Body of pancreas (tissue), 4 donors: ENCODE results near the gene RBBP4. TPM values are rescaled to one million over a fixed set of nuclear protein-coding genes. Genes with fewer than 3 reads are reported as not detected.

Source experiments
- ATAC-seq: fragments of 150-250 bp; one replicate; pipeline ENCODE4 v1.9.1; 2016
- DNase-seq, 4 donors: peaks; one replicate each; pipeline ENCODE4 v3.0.0-alpha.2; 2019
- H3K27ac ChIP-seq, 4 donors: fragments of 200-600 bp; sonication (generic); 1 replicate in 3 of 4; 2 replicates in 1 of 4; pipeline versions ENCODE4 v1.5.1 to v1.6.1; 2016 to 2019; ENCODE audit warnings: mild to moderate bottlenecking in 1 of 4, mixed read lengths in 1 of 4, moderate library complexity in 1 of 4
- H3K27me3 ChIP-seq, 2 donors: fragments of 200-600 bp; sonication (generic); one replicate each; pipeline ENCODE4 v1.6.0; 2016; ENCODE audit warnings: mild to moderate bottlenecking in 1 of 2
- H3K36me3 ChIP-seq, 2 donors: fragments of 200-600 bp; sonication (generic); replicated peaks in 1 of 2; 2 replicates each; pipeline ENCODE4 v1.5.1; 2016; ENCODE audit warnings: low read depth in 2 of 2; ENCODE audit not compliant: insufficient read depth in 1 of 2
- H3K4me1 ChIP-seq: fragments of 200-600 bp; sonication (generic); one replicate; pipeline ENCODE4 v1.6.0; 2016
- H3K4me3 ChIP-seq, 2 donors: fragments of 200-600 bp; sonication (generic); 1 replicate in 1 of 2; 2 replicates in 1 of 2; pipeline ENCODE4 v1.5.1; 2016 to 2019
- H3K9me3 ChIP-seq, 3 donors: fragments of 200-600 bp; sonication (generic); 1 replicate in 2 of 3; 2 replicates in 1 of 3; pipeline ENCODE4 v1.5.1; 2016
- POLR2A ChIP-seq, 3 donors: fragments of 450-650 bp; IDR thresholded peaks; one replicate each; pipeline ENCODE4 v1.6.1; 2016; ENCODE audit warnings: antibody characterized with exemption in 3 of 3, mild to moderate bottlenecking in 2 of 3
- WGBS, 2 donors: methylation state at CpG; one replicate each; pipeline ENCODE4 v1.1.5; 2017; 5-methylcytosine and 5-hydroxymethylcytosine counted together
- intact Hi-C: fragments of 100-400 bp; cut with DNase I; formaldehyde crosslinking; loops from one replicate; pipeline ENCODE4 v1.15.1; 2023
- total RNA-seq, 2 donors: library from RNA; depleted of rRNA; stranded (reverse); fragments of >200 nt; gene quantifications; one replicate each; pipeline ENCODE4 v1.1.0, GENCODE V29; 2016
- TF ChIP-seq, protein P1 (sequence below), 7 experiments: fragments of 450-650 bp in 4 of 7; fragments of 200-600 bp in 3 of 7; sonication (generic) in 3 of 7; IDR thresholded peaks; one replicate each; pipeline ENCODE4 v1.5.1; 2016 to 2019; ENCODE audit warnings: antibody characterized with exemption in 7 of 7

The RBBP4 gene
- total RNA-seq, 2 donors from 2014 or later = 40.2 to 63.8 TPM

GRCh38 chr1:32701421-32701911 lies 50.5 kb downstream of the RBBP4 start:
- TF ChIP-seq, protein P1, sequence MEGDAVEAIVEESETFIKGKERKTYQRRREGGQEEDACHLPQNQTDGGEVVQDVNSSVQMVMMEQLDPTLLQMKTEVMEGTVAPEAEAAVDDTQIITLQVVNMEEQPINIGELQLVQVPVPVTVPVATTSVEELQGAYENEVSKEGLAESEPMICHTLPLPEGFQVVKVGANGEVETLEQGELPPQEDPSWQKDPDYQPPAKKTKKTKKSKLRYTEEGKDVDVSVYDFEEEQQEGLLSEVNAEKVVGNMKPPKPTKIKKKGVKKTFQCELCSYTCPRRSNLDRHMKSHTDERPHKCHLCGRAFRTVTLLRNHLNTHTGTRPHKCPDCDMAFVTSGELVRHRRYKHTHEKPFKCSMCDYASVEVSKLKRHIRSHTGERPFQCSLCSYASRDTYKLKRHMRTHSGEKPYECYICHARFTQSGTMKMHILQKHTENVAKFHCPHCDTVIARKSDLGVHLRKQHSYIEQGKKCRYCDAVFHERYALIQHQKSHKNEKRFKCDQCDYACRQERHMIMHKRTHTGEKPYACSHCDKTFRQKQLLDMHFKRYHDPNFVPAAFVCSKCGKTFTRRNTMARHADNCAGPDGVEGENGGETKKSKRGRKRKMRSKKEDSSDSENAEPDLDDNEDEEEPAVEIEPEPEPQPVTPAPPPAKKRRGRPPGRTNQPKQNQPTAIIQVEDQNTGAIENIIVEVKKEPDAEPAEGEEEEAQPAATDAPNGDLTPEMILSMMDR (IDR thresholded peaks at IDR 0.05) = no peak
- TF ChIP-seq POLR2A (IDR thresholded peaks at IDR 0.05) = no peak
- Histone ChIP-seq H3K4me1 (peaks cover 21% of the 10 kb centered on the region), H3K27ac (peak overlapping the region in 1 of 4 donors; percentile 13), H3K9me3 (no peaks in the 10 kb centered on the region), H3K36me3 (no peaks in the 10 kb centered on the region), H3K27me3 (no peaks in the 10 kb centered on the region), H3K4me3 (no peak overlapping the region)
- intact Hi-C loops = no loop called here
- ATAC-seq (peak; percentile 3), DNase-seq (no peak)
- WGBS, 2 donors = 46 to 58% methylated on average over 6 of the region's 6 CpGs

DNA sequence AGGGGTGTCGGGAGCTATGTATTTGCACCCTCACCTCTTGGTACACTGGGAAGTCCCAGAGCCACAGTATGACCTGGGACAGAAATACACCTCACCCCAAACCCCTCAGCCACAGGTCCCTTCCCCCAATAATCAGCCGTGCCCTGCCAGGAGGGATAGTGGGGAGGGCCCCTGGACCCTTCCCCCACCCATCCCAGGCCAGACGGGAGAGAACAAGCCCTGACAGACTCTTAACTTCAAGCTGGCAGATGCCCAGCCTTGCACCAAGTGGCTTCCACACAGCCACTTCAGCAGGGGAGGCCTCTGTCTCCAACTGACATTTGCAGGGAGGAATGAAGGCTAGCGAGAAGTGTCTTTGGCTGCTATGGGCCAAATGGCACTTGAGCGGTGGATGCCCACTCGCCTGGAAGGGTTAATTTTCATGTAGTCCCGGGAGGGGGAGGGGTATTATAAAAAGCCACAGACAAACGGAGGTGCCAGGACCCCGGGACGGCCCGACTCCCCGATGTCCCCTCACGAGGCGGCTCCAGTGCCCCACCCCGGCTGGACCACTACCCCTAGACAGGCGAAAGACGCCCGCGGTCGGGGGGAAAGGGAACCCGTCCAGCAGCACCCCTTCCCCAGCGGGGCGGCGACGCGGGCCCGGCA lies 51.1 kb downstream of the RBBP4 start:
- H3K4me1 ChIP-seq = peaks cover 21% of the 10 kb centered on the region
- intact Hi-C loops = no loop called here
- peak overlapping the region in 1 of 4 donors; percentile 13 for H3K27ac ChIP-seq
- H3K4me3 ChIP-seq = peak overlapping the region in 1 of 2 donors; percentile 14
- DNase-seq (peak in 2 of 4 donors; percentile 38 to 42), ATAC-seq (peak; percentile 10)
- WGBS, 2 donors = 13 to 14% methylated on average over 12 to 27 of the region's 27 CpGs
- no peaks in the 10 kb centered on the region for H3K36me3 ChIP-seq
- no peak for TF ChIP-seq POLR2A (IDR thresholded peaks at IDR 0.05)
- TF ChIP-seq, protein P1 (IDR thresholded peaks at IDR 0.05) = no peak
- no peaks in the 10 kb centered on the region for H3K27me3 ChIP-seq
- no peaks in the 10 kb centered on the region for H3K9me3 ChIP-seq

DNA sequence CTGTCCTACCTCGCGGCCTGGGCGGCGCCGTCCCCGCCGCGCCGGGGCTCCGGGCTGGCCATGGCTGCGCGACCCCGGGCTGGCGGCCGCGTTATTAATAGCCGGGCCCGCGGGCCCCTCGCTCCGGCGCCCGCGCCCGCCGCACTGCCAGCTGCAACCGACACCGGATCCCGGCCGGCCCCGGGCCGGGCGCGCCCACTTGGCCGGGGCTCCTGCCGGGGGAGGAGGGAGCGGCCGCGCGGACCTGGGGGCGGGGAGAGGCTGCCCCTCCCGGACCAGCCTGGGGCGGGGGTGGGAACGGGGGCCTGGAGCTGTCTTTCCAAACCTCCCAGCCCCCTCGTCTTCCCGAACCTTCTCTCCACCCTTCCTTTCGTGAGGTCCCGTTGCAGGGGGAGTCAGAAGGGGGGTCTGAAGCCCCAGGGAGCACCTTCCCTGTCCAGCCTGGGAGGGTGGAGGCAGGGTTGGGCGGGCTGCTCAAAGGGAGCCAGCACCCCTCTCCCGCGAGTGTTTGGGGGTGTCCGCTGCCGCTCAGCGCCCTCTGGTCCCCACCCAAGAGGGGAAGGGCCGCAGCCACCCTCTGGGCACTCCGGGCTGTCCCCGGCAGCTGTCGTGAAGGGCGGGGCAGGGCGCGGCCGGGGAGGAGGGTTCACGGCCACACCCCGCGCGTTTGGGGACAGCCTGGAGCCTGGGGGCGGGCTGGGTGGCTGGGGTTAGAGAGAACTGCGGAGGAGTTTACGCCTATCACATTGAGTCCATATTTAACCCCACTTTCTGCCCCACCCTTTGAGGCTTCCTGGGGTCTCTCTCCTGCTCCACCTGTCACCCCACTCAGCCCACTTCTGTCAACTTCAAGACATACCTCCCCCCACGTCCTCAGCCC lies 51.8 kb downstream of the RBBP4 start, which contains the start of gene SYNC:
Gene SYNC (minus strand): TSS at position 172 of the 880 bp plus-strand sequence. CDS start 110 bp downstream, at position 62.
- peak in 3 of 4 donors; percentile 30 to 59 (median 48) for DNase-seq
- no peaks in the 10 kb centered on the region for H3K27me3 ChIP-seq
- intact Hi-C loops = no loop called here
- no peaks in the 10 kb centered on the region for H3K36me3 ChIP-seq
- peak within 1 kb of the TSS in 2 of 4 donors; percentile 13 to 37 for H3K27ac ChIP-seq
- ATAC-seq = peak; percentile 69
- peaks cover 21% of the 10 kb centered on the region for H3K4me1 ChIP-seq
- no peak for TF ChIP-seq POLR2A (IDR thresholded peaks at IDR 0.05)
- TF ChIP-seq, protein P1 (IDR thresholded peaks at IDR 0.05) = no peak
- WGBS, 2 donors = 0 to 1% methylated on average over 4 to 47 of the region's 70 CpGs
- H3K9me3 ChIP-seq = no peaks in the 10 kb centered on the region
- peak within 1 kb of the TSS; percentile 14 to 49 for H3K4me3 ChIP-seq

DNA sequence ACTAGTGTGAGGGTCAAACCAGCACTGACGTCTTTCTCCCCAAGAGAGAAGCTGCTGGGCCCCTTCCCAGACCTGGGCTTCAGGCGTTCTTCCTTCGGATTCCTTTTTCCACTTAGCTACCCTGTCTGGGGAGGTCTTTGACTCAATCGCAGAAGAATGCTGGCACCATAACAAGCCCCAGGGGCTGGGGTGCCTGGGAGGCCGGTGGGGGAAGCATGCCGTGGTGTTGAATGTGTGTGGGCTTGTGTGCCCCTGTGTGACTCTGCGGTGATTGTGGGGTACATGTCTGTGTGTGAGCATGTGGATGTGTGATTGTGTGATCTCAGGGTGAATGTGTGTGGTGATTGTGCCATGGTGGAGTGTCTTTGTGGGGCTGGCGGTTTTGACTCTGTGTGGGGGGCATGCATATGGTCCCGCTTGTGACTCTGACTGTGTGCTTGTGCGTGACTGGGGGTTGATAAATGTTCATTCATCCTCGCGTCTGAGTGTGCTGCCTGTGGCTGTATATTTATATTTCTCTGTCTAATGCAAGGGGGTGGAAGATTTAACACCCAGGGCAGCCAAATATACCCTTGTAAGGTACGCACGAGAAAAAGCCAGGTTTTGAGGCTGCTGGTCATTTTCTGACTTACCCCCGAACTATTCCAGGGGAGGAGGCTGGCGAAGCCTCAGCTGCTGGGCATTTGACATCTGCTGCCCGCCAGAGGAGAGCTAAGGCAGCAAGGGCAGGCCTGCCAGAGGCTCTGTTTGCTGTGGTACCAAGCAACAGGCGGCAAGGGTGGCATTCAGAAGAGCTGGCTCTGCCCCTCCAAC lies 52.7 kb downstream of the RBBP4 start:
- no peak for TF ChIP-seq POLR2A (IDR thresholded peaks at IDR 0.05)
- TF ChIP-seq, protein P1 (IDR thresholded peaks at IDR 0.05) = no peak
- DNase-seq = peak in 2 of 4 donors; percentile 24 to 48
- Histone ChIP-seq H3K27ac (peak overlapping the region in 1 of 4 donors; percentile 37), H3K9me3 (no peaks in the 10 kb centered on the region), H3K36me3 (no peaks in the 10 kb centered on the region), H3K27me3 (no peaks in the 10 kb centered on the region), H3K4me1 (peaks cover 21% of the 10 kb centered on the region), H3K4me3 (no peak overlapping the region)
- peak; percentile 46 for ATAC-seq
- 62 to 66% methylated on average over 17 to 18 of the region's 18 CpGs for WGBS, 2 donors
- intact Hi-C loops = no loop called here
